T-helper 2 cell treated with Interferon-gamma antibody and Interleukin-4, amounts not matched to agents 100 ng/mL and 5 ng/mL, for 36 hours (primary cell): ENCODE measurements around the gene ATP2C1. TPM values are rescaled to one million over a fixed set of nuclear protein-coding genes. Genes with fewer than 3 reads are reported as not detected.
"Not testable (repeated sequence)": the region's sequence is repeated elsewhere in the genome, so short reads cannot be mapped to it uniquely, and the experiment has no call there.

ENCODE experiments used
- intact Hi-C: fragments of 100-400 bp; cut with micrococcal nuclease; formaldehyde crosslinking; loops from one replicate; pipeline ENCODE4 v1.15.1; 2023
- total RNA-seq: library from RNA; stranded (reverse); gene quantifications from 2 replicates; pipeline ENCODE4 v1.2.3, GENCODE V29; 2022

Gene ATP2C1
- total RNA-seq, 1 donor from 2014 or later = 59.9 TPM

DNA sequence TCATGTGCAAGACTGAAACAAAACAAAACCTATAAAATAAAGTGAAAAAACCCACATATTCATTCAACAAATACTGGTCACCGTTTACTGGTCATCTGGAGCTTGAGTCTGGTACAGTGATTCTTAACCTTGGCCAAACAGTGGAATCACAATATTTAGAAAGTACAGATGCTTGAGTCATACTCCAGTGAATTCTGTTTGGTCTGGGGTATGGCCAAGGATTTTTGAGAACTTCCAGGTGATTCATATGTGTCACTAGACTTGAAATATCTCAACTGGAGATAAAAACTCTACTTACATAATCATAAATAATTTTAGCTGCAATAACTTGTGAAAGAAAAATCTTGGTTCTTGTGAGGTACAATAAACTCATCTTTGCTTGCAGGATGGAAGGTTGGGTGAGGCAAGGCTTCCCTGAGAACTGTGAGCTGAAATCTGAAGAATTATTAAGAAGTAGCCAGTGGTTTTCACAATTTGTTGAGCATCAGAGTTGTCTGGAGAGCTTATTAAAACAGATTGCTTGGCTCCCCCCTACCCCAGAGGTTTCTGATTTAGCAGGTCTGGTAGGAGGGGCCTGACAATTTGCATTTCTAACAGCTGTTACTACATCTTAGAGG is 142.4 kb downstream of the ATP2C1 start:
- intact Hi-C loops = no loop called here

DNA sequence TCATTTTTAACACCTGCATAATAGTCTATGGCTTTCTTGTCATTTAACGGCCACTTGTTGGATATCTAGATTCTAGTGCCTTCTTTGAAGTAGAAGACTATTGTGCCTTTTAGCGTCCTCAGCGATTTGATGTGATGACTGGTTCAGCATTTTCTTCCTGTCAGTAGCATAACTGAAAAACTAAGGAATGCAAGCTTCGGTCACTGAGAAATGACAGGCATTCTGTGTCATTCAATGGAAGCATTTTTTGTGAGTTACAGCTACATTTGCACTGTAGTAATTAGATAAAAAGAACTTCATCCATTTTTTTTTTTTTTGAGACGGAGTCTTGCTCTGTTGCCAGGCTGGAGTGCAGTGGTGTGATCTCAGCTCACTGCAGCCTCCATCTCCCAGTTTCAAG is 143.1 kb downstream of the ATP2C1 start:
- intact Hi-C loops = no loop called here

DNA sequence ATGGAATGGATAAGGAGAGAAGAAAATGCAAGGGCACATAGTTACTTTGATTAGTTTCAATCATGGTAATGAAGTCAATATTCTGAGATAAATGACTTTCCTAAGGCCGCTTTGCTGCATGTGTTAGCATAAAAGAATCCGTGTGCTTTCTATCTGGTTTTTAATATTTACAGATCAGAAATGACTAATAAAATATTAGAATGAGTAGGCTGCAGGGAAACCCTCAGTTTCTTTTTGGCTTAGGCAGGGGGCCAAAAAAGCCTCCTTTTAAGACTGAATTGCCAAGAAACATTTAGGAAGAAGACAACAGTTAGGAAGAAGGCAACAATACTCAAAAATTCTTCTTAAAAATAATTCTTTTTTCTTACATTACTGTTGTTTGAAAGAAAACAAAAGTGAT is 144.4 kb downstream of the ATP2C1 start:
- intact Hi-C loops = no loop called here

DNA sequence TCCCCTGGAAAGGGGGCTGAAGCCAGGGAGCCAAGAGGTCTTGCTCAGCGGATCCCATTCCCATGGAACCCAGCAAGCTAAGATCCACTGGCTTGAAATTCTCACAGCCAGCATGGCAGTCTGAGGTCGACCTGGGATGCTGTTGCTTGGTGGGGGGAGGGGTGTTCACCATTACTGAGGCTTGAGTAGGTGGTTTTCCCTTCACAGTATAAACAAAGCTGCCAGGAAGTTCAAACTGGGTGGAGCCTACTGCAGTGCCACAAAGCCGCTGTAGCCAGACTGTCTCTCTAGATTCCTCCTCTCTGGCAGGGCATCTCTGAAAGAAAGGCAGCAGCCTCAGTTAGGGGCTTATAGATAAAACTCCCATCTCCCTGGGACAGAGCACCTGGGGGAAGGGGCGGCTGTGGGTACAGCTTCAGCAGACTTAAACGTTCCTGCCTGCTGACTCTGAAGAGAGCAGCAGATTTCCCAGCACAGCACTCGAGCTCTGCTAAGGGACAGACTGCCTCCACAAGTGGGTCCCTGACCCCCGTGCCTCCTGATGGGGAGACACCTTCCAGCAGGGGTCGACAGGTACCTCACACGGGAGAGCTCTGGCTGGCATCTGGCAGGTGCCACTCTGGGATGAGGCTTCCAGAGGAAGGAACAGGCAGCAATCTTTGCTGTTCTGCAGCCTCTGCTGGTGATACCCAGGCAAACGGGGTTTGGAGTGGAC is 148.5 kb downstream of the ATP2C1 start:
- intact Hi-C loops = not testable (repeated sequence)

DNA sequence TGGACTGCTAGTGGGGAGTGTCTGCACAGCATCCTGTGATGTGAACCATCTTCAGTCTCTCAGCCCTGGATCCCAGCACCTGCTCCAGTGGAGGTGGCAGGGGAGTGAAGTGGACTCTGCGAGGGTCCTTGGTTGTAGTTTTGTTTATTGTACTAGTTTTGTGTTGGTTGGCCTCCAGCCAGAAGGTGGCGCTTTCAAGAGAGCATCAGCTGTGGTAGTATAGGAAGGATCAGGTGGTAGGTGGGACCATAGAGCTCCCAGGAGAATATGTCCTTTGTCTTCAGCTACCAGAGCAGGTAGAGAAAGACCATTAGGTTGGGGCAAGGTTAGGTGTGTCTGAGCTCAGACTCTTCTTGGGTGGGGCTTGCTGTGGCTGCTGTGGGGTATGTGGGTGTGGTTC is 153.7 kb downstream of the ATP2C1 start:
- intact Hi-C loops = no loop called here

DNA sequence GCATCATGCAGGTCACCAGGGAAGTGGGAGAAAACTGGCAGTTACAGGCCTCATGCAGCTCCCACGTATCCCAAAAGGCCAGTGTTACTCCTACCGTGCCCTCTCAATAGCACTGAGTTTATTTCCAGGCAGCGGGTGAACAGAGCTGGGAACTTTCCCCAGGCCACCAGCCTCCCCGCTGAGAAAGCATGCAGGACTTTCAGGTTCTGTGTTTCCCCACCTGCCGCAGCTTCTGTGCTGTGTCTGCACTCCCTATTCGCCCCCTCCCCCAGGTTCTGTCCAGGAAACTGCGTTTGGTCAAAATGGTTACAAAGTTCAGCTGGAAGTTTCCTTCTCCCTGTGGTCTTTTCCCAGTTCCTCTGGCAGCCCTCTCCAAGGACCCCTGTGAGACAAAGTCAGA is 154.1 kb downstream of the ATP2C1 start:
- intact Hi-C loops = no loop called here

DNA sequence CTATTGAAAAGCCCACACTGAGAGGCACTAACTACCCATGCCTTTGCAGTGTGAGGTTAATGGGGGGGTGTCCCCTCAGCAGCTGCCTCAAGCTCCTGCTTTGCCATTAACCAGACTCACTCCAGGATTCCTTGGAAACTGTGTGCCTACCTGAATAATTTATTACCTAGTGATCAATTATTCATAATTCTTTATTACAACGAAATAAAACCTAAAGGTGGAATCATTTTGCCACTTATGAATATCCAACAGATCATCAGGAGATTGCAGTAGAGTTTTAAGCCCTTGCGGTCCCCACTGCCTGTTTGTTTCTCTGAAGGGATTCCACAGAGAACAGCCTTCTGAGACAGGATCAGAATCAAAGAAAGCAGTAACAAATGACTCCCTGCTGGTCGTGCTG is 156.1 kb downstream of the ATP2C1 start:
- intact Hi-C loops = no loop called here

DNA sequence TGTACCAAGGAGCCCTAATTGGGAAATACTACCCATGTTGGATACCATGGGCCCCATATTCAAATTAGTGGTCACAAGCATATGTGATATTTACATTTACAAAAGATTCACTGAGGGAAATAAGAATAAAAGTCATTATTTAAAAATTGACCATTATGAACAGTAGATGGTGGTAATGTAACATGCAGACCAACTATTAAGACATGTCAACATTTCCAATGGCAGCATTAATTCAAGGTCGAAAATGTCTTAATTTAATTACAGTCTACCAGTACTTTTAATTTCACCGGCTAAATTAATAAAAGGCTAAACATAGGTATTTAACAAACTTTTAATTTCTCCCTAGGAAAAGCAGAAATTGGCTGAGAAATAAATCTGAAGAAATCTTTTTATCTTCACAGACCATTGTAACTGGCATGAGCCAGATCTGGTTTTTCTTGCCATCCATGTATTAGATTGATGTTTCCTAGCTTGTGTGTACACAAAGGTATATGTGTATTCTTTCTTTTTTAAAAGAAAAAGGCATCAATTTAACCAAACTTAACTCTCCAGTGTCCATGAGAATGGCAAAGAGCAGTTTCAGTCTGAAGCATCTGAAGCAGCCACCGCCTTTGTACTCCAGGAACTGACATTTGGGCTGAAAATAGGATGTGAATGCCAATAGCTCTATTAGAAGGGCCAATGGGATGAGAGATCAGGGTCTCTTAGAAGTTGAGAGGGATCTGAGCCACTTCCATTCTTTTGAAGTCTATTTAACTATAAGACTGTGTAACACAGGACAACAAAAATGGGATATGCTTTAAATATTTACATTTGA is 159.4 kb downstream of the ATP2C1 start:
- intact Hi-C loops = no loop called here

Other genes with a start within 250 kb of the ATP2C1 start
- 25.0 and 26.2 TPM in 2 replicates for gene PIK3R4, start 147.3 kb upstream of the ATP2C1 start, total RNA-seq
- 11.2 and 13.9 TPM in 2 replicates for gene ASTE1, start 132.7 kb downstream of the ATP2C1 start, total RNA-seq
- gene NEK11, start 132.8 kb downstream of the ATP2C1 start, total RNA-seq = 1.2 and 1.7 TPM in 2 replicates